Endometrial microvascular endothelial cells (primary cell): ENCODE results near the gene SGK2. TPM values are rescaled to one million over a fixed set of nuclear protein-coding genes. Genes with fewer than 3 reads are reported as not detected.

Experiments
- in situ Hi-C: cut with HindIII; loops from 2 replicates; pipeline ENCODE4 v1.10.0; 2017; ENCODE audit warnings: low sequenced_read_pairs, low pct_unique_long_range_greater_than_20kb; ENCODE audit errors: inconsistent ontology term
- total RNA-seq: library from RNA; depleted of rRNA; stranded (reverse); fragments of >200 nt; gene quantifications from one replicate; pipeline ENCODE4 v1.2.3, GENCODE V29; 2015; ENCODE audit errors: inconsistent ontology term

The SGK2 gene
- total RNA-seq, 1 donor from 2014 or later: not detected

GRCh38 chr20:43534791-43535350 lies 24.0 kb upstream of the SGK2 start:
- in situ Hi-C loops: no loop called here

GRCh38 chr20:43535370-43536004 lies 23.3 kb upstream of the SGK2 start:
- in situ Hi-C loops: no loop called here

- in situ Hi-C loops: no loop called here
Observed at GRCh38 chr20:43536041-43536816, 22.6 kb upstream of the SGK2 start.

GRCh38 chr20:43536817-43537440 lies 21.9 kb upstream of the SGK2 start:
- in situ Hi-C loops: no loop called here

- in situ Hi-C loops: no loop called here
Observed at GRCh38 chr20:43537921-43538877, 20.6 kb upstream of the SGK2 start.

GRCh38 chr20:43538878-43539700 lies 19.7 kb upstream of the SGK2 start:
- in situ Hi-C loops: no loop called here

GRCh38 chr20:43539975-43540672 lies 18.7 kb upstream of the SGK2 start:
- in situ Hi-C loops: no loop called here

- in situ Hi-C loops: no loop called here
Observed at GRCh38 chr20:43540673-43541060, 18.2 kb upstream of the SGK2 start.

- in situ Hi-C loops: no loop called here
Observed at GRCh38 chr20:43541214-43541613, 17.6 kb upstream of the SGK2 start.

GRCh38 chr20:43542161-43542560 lies 16.7 kb upstream of the SGK2 start:
- in situ Hi-C loops: no loop called here

- in situ Hi-C loops: no loop called here
Observed at GRCh38 chr20:43542674-43543073, 16.2 kb upstream of the SGK2 start.

- in situ Hi-C loops: no loop called here
Observed at GRCh38 chr20:43543138-43543537, 15.7 kb upstream of the SGK2 start.

GRCh38 chr20:43544501-43544900 lies 14.3 kb upstream of the SGK2 start:
- in situ Hi-C loops: no loop called here

- in situ Hi-C loops: no loop called here
Observed at GRCh38 chr20:43545837-43546578, 12.8 kb upstream of the SGK2 start.

- in situ Hi-C loops: no loop called here
Observed at GRCh38 chr20:43548273-43548880, 10.4 kb upstream of the SGK2 start.

- in situ Hi-C loops: no loop called here
Observed at GRCh38 chr20:43549416-43550065, 9.3 kb upstream of the SGK2 start.
